GM18511 (cell line): ENCODE results near the gene KARS1.

Experiments used
- ATAC-seq: cut with Tn5 transposase; IDR thresholded peaks from one replicate; pipeline ENCODE4 v1.9.1; 2021; ENCODE audit warnings: mild to moderate bottlenecking, moderate library complexity; ENCODE audit not compliant: unreplicated experiment

The KARS1 gene

GRCh38 chr16:75647492-75648264 lies at the start of gene KARS1, which contains the start of gene TERF2IP:
KARS1 (minus strand) TSS chr16:75647665; CDS start chr16:75647639, 26 bp downstream.
TERF2IP (plus strand) TSS chr16:75647773; CDS start chr16:75647883, 110 bp downstream.
- ATAC-seq = peak; percentile 85

- ATAC-seq = no peak
Observed at GRCh38 chr16:75695708-75696107, 48.2 kb upstream of the KARS1 start.

- ATAC-seq = no peak
Observed at GRCh38 chr16:75687361-75687760, 39.9 kb upstream of the KARS1 start.

- ATAC-seq = no peak
Observed at GRCh38 chr16:75682308-75682707, 34.8 kb upstream of the KARS1 start.

- ATAC-seq = no peak
Observed at GRCh38 chr16:75679366-75679765, 31.9 kb upstream of the KARS1 start.

- ATAC-seq = no peak
Observed at GRCh38 chr16:75676909-75677308, 29.4 kb upstream of the KARS1 start, which contains the start of gene CPHXL2. CPHXL2 (minus strand) TSS chr16:75677009; CDS start chr16:75676999, 10 bp downstream.

GRCh38 chr16:75667503-75667902 lies 20.0 kb upstream of the KARS1 start:
- no peak for ATAC-seq

- no peak for ATAC-seq
Observed at GRCh38 chr16:75660726-75661302, 13.3 kb upstream of the KARS1 start.

GRCh38 chr16:75660321-75660720 lies 12.9 kb upstream of the KARS1 start:
- ATAC-seq = no peak

- ATAC-seq = no peak
Observed at GRCh38 chr16:75658175-75658574, 10.7 kb upstream of the KARS1 start.

GRCh38 chr16:75653922-75654321 lies 6.5 kb upstream of the KARS1 start:
- no peak for ATAC-seq

GRCh38 chr16:75648265-75649076 lies 1.0 kb upstream of the KARS1 start:
- peak; percentile 43 for ATAC-seq

GRCh38 chr16:75647112-75647491 lies 363 bp downstream of the KARS1 start:
- ATAC-seq = peak; percentile 25

GRCh38 chr16:75644240-75645012 lies 3.0 kb downstream of the KARS1 start:
- no peak for ATAC-seq

- ATAC-seq = no peak
Observed at GRCh38 chr16:75640598-75640997, 6.9 kb downstream of the KARS1 start.

- no peak for ATAC-seq
Observed at GRCh38 chr16:75635036-75635435, 12.4 kb downstream of the KARS1 start.

GRCh38 chr16:75632857-75633256 lies 14.6 kb downstream of the KARS1 start:
- no peak for ATAC-seq

GRCh38 chr16:75630052-75630451 lies 17.4 kb downstream of the KARS1 start:
- ATAC-seq = no peak

- ATAC-seq = no peak
Observed at GRCh38 chr16:75629132-75629531, 18.3 kb downstream of the KARS1 start.

- no peak for ATAC-seq
Observed at GRCh38 chr16:75628351-75628750, 19.1 kb downstream of the KARS1 start.

GRCh38 chr16:75627851-75628250 lies 19.6 kb downstream of the KARS1 start:
- ATAC-seq = no peak
